GM19397 (cell line): ENCODE results near the gene ARL17A.
"Not testable (repeated sequence)": the region's sequence is repeated elsewhere in the genome, so short reads cannot be mapped to it uniquely, and the experiment has no call there.

ENCODE experiments used
- ATAC-seq: cut with Tn5 transposase; IDR thresholded peaks from one replicate; pipeline ENCODE4 v1.9.1; 2021; ENCODE audit warnings: mild to moderate bottlenecking, moderate library complexity; ENCODE audit not compliant: unreplicated experiment

ARL17A gene

DNA sequence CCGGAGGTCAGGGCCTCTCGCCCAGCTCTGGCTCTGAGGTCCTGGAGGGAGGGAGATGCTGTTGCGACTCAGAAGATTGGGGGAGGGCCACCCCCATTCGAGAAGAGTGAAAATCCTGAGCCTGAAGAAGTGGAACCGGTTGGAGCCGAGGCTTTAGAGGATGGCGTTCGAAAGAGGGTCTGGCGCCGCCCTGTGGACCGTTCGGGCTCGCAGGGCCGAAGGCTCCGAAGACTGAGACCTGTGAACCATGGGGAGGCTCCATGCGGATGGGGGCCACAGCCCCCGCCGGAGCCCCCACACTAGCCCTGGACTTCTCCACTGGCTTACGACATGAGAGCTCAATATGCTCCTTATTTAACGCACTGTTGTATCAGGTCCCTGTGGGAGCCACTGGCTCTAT lies 20.3 kb downstream of the ARL17A start:
- ATAC-seq: not testable (repeated sequence)

DNA sequence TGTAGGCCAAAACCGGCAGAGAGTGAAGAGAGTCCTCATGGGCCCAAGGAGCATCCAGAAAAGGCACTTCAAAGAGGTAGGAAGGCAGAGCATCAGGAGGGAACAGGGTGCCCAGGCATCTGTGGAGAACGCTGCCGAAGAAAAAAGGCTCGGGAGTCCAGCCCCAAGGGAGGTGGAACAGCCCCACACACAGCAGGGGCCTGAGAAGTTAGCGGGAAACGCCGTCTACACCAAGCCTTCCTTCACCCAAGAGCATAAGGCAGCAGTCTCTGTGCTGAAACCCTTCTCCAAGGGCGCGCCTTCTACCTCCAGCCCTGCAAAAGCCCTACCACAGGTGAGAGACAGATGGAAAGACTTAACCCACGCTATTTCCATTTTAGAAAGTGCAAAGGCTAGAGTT lies 30.9 kb downstream of the ARL17A start:
- not testable (repeated sequence) for ATAC-seq

DNA sequence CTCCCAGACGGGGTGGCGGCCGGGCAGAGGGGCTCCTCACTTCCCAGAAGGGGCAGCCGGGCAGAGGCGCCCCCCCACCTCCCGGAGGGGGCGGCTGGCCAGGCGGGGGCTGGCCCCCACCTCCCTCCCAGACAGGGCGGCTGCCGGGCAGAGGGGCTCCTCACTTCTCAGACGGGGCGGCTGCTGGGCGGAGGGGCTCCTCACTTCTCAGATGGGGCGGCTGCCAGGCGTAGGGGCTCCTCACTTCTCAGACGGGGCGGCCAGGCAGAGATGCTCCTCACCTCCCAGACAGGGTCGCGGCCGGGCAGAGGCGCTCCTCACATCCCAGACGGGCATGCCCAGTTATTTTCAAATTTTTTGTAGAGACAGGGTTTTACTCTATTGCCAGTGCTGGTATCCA lies 44.8 kb downstream of the ARL17A start:
- ATAC-seq: not testable (repeated sequence)

DNA sequence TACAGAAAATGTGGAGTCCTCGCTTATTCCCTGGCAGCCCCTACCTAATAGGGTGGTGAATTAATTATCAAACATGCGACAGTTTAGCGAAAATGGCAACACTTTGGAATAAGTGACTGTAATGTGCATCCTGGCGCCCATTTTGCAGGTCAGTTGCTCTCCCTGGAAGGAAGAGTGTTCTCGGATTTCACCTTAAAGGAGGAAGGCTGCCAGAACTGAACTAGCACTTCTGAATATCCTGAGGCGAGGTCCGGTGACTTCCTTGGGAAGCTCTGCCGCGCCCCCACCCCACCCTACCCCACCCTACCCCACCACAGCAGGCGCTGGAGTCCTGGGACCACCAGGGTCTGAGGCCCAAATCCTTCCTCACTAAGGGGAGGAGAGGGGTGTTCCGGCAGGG lies 67.3 kb downstream of the ARL17A start, which contains the start of gene LRRC37A2:
Gene LRRC37A2 (plus strand): TSS at position 301 of the 400 bp plus-strand sequence. CDS start 245 bp downstream, outside the sequence.
- ATAC-seq: not testable (repeated sequence)

DNA sequence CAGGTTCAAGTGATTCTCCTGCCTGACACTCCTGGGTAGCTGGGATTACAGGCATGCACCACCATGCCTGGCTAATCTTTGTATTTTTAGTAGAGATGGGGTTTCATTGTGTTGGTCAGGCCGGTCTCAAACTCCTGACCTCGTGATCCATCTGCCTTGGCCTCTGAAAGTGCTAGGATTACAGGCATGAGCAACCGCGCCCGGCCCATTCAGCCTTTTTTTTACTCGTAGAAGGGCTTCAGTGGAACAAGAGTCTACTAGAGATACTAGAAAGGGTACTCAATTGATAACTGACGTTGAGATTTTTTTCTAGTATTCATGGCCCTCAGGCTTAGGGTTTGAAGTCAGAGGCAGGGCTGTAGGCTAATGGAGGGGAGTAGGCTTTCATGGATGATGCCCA lies 73.6 kb downstream of the ARL17A start:
- ATAC-seq: not testable (repeated sequence)

DNA sequence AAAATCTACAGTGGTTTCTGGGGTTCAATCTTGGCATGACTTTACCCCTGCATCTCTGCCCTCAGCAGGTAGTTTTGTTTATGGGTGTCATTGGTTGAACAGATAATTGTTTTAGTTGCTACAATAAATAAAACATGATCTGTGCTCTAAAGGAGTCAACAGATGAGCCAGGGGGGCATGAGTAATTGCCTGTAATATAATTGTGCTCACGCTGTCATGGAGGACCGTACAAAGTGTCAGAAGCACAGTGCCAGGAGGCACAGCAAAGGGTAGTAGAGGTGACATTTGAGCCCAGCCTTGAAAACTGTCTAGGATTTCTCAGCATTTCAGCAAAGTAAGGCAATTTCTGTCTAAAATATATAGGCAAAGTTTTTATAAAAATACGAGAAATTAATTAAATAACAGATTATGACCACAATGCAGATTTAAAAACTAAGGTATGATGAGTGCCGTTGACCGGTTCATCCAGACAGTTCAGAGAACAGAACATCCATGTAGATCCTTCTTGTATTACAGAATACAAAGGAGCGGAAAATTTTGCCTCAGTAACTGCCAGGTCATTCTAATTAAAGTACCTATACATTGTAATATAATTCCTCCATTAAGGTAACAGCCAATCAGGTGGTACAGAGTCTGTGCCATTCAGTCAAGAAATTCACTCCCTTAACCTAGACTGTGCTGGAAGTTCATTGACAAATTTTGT lies 79.9 kb downstream of the ARL17A start:
- ATAC-seq: not testable (repeated sequence)

DNA sequence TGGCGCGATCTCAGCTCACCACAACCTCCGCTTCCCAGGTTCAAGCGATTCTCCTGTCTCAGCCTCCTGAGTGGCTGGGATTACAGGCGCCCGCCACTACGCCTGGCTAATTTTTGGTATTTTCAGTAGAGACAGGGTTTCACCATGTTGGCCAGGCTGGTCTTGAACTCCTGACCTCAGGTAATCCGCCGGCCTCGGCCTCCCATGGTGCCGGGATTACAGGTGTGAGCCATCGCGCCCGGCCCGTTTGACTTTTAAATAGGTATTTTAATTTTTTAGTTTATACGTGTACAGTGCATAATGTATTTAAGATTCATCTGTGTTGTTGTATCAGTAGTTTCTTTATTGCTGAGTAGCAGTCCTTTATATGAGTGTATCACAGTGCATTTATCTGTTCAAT lies 87.5 kb downstream of the ARL17A start:
- ATAC-seq: not testable (repeated sequence)

DNA sequence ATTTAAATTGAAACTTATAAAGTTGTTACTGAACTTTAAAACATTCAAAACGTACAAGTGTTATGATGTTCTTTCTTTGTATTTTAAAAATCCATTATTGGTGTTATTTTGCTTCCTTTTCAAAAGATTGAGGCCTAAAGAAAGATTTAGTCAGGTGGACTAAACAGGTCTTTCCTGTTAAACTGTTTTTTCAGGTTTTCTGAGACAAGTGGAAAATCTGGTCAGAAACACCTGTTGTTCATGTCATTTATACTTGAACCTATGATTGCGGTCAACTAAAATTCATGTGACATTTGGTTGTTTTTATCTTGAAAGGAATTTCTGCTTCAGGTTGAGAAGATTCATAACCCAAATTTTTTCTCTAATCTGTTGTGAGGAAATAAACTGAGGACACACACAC lies 98.2 kb downstream of the ARL17A start:
- not testable (repeated sequence) for ATAC-seq

DNA sequence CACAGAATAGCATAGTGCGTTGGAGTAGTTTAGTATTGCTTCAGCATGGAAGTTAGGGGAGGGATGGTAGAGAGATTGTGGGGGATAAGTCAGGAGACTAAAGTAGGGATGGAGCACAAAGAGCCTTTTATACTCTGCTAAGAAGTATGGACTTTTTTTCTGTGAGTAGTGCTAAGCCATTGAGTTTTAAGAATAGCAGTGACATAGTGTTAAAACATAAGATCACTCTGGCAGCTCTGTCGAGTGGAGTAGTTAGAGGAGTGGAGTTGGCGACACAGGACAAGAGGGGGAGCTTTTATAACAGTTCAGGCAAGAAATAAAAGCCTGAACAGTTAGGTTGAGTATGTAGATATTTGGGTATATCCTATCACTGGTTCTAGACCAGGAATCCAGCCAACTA lies 100.7 kb downstream of the ARL17A start:
- ATAC-seq: not testable (repeated sequence)

DNA sequence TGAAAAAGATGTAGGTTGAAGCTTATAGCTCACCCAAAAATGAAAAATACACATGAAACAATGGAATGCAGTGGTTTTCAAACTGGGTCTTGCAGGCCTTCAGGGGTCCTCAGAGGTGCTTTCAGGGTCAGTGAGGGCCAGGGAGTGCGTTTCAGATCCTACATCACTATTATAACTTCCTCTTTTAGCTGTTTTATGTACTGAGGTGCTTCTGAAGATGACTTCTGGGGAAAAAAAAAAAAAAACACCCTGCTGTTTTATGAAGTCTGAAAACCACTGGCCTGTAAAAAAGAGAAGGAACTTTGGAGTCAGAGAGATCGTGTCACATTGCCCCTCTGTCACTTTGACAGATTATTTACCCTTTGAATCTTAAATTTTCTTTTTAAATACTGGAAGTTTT lies 103.9 kb downstream of the ARL17A start:
- ATAC-seq: not testable (repeated sequence)

DNA sequence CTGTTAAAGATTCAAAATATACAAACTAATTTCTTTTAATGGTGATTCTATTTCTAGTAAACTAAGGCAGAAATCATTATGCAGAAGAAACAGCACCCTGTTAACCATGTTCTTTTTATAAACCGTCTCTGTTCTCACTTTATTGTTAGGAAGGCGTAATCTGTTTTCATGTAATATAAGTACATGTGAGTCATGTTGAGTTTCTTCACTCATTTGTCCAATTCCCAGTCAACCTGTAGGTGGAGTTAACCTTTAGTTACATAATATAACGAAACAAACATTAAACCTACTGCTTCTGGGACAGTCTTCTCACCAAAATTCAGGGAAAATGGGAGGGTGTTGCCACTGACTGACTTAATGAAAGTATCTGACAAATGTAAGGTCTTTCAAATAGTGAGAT lies 105.0 kb downstream of the ARL17A start:
- not testable (repeated sequence) for ATAC-seq

DNA sequence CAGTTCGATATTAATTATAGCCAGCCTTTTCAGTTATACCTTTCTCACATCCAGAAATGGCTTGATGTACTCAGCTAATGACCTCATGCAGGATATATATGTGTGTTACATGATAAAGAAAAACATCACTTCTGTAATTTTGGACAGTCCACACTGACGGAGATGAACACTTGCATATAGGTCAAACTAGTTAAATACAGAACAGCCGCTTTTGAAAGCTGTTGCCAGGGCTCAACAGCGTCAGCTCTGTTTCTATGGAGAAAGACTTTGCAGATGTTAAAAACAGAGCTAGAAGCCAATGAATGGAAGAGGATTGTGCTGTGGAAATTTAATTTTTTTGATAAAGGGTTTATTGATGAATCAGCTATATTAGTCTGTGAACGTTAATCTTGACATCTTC lies 111.9 kb downstream of the ARL17A start:
- ATAC-seq: not testable (repeated sequence)
